Activated CD8-positive, alpha-beta T cell treated with anti-CD3 and anti-CD28 coated beads for 36 hours (primary cell): ENCODE results near the gene TCF23. TPM values are rescaled to one million over a fixed set of nuclear protein-coding genes. Genes with fewer than 3 reads are reported as not detected.

Experiments
- ATAC-seq: fragments of 200-7000 bp; cut with Tn5 transposase; one replicate; pipeline ENCODE4 v1.10.0; 2021; ENCODE audit warnings: mild to moderate bottlenecking, moderate library complexity
- CTCF ChIA-PET: fragments of 350-600 bp; sonication (Branson Sonifier 250); formaldehyde crosslinking; loops from one replicate; lab custom pipeline; 2021; ENCODE audit warnings: antibody characterized with exemption; lab: Charles Lee
- POLR2A ChIA-PET: fragments of 350-600 bp; sonication (Branson Sonifier 250); formaldehyde crosslinking; loops from one replicate; lab custom pipeline; 2021; ENCODE audit warnings: antibody characterized with exemption; lab: Charles Lee
- DNase-seq: peaks from one replicate; pipeline ENCODE4 v3.0.0-alpha.2; 2020
- H3K27ac Mint-ChIP-seq: one replicate; pipeline ENCODE4 v1.8.0; 2021; ENCODE audit warnings: mild to moderate bottlenecking, mixed read lengths
- H3K27me3 Mint-ChIP-seq: one replicate; pipeline ENCODE4 v1.8.0; 2021; ENCODE audit warnings: mixed read lengths
- H3K36me3 Mint-ChIP-seq: one replicate; pipeline ENCODE4 v1.8.0; 2021; ENCODE audit warnings: low read depth, mixed read lengths
- H3K4me1 Mint-ChIP-seq: one replicate; pipeline ENCODE4 v1.8.0; 2021; ENCODE audit warnings: low read depth, mixed read lengths
- H3K4me3 Mint-ChIP-seq: one replicate; pipeline ENCODE4 v1.8.0; 2021; ENCODE audit warnings: mild to moderate bottlenecking, moderate library complexity, mixed read lengths
- H3K9me3 Mint-ChIP-seq: one replicate; pipeline ENCODE4 v1.8.0; 2021; ENCODE audit warnings: mixed read lengths
- intact Hi-C: fragments of 100-400 bp; cut with micrococcal nuclease; formaldehyde crosslinking; loops from one replicate; pipeline ENCODE4 v1.10.0; 2022
- total RNA-seq, 2 experiments: library from RNA; stranded (reverse); gene quantifications; one replicate each; pipeline ENCODE4 v1.2.3, GENCODE V29; 2021
- TF ChIP-seq, protein P1 (sequence below): fragments of 200-600 bp; IDR thresholded peaks from one replicate; pipeline ENCODE4 v1.8.0; 2022; ENCODE audit warnings: antibody characterized with exemption, mild to moderate bottlenecking

The TCF23 gene
- total RNA-seq, 2 experiments from 2014 or later = not detected

DNA sequence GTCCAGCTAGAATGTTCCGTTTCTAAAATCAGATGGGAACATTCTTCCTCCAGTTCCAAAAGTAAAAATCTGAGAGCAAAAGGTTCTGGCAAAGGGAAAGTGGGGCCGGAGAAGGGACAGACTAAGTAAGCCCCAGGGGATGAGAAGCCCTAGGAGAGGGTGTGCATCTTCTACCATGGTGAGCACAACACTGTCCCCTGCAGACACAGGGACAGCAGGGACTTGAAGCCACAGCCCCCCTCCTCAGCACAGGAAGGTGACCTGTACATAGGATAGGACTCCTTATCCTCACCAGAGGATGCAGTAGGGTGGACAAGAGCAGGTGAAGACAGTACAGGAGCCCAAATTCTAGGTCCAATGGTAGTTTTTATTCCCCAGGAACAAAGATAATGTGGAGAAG lies 50.4 kb downstream of the TCF23 start:
- H3K4me3 Mint-ChIP-seq = no peak overlapping the region
- H3K27ac Mint-ChIP-seq = no peak overlapping the region
- TF ChIP-seq, protein P1, sequence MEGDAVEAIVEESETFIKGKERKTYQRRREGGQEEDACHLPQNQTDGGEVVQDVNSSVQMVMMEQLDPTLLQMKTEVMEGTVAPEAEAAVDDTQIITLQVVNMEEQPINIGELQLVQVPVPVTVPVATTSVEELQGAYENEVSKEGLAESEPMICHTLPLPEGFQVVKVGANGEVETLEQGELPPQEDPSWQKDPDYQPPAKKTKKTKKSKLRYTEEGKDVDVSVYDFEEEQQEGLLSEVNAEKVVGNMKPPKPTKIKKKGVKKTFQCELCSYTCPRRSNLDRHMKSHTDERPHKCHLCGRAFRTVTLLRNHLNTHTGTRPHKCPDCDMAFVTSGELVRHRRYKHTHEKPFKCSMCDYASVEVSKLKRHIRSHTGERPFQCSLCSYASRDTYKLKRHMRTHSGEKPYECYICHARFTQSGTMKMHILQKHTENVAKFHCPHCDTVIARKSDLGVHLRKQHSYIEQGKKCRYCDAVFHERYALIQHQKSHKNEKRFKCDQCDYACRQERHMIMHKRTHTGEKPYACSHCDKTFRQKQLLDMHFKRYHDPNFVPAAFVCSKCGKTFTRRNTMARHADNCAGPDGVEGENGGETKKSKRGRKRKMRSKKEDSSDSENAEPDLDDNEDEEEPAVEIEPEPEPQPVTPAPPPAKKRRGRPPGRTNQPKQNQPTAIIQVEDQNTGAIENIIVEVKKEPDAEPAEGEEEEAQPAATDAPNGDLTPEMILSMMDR = no peak
- H3K36me3 Mint-ChIP-seq = peaks cover 8% of the 10 kb centered on the region
- intact Hi-C loops = no loop called here
- POLR2A ChIA-PET = interaction anchor here (1.0 kb wide), 1 partner anchor 38 kb away, joined by 3 read pairs; no protein-coding TSS in a partner anchor
- H3K4me1 Mint-ChIP-seq = no peaks in the 10 kb centered on the region
- no peak for DNase-seq
- no peaks in the 10 kb centered on the region for H3K9me3 Mint-ChIP-seq
- no peak for ATAC-seq
- CTCF ChIA-PET = interaction anchor here (1.0 kb wide), 1 partner anchor 13 kb away, joined by 3 read pairs; no protein-coding TSS in a partner anchor
- H3K27me3 Mint-ChIP-seq = no peaks in the 10 kb centered on the region

DNA sequence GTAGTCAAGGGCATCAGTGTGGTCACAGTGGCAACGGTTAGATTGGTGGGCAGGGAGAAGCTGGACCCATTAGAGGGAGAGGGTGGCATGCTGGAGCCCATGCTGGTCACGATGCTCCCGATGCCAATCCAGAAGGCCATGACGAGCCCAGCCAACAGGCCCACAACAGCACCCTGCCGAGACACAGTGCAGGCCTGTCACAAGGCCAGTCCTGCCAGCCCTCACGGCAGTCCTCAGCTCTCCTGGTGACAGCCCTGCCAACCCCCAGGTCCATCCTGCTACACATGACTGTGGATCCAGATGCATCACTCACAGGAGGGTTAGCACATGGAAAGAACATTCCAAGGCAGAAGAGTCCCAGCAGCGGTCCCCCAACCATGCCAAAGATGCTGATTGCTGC lies 52.9 kb downstream of the TCF23 start:
- CTCF ChIA-PET = interaction anchor here (1.0 kb wide), 1 partner anchor 10 kb away, joined by 4 read pairs; no protein-coding TSS in a partner anchor
- POLR2A ChIA-PET = interaction anchor here (1.3 to 1.7 kb wide), 3 partner anchors 8 to 35 kb away, joined by 3 to 4 read pairs (median 4); no protein-coding TSS in a partner anchor
- Mint-ChIP-seq H3K4me1 (no peaks in the 10 kb centered on the region), H3K36me3 (peaks cover 23% of the 10 kb centered on the region), H3K27ac (no peak overlapping the region), H3K4me3 (no peak overlapping the region), H3K9me3 (no peaks in the 10 kb centered on the region), H3K27me3 (no peaks in the 10 kb centered on the region)
- no peak for DNase-seq
- TF ChIP-seq, protein P1 = no peak
- intact Hi-C loops = no loop called here
- ATAC-seq = no peak

DNA sequence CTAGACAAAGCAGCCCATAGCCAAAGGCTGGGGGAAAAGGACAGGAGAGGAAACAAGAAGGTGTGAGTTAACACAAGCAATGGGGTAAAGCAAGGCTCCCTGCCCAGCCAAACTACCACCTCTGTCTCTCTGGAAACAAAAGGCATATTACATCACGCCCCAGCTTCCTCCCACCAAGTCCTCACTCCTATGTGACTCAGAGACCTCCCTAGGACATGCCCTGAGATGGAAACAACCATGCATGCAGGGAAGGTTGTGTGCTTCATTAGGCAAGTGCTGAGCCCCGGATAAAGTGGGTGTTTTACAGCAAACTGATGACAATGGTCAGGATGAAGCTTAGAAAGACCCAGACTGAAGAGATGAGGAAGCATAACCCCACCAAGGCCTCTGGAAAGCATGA lies 54.0 kb downstream of the TCF23 start:
- Mint-ChIP-seq H3K4me3 (no peak overlapping the region), H3K36me3 (peaks cover 28% of the 10 kb centered on the region), H3K9me3 (no peaks in the 10 kb centered on the region), H3K27me3 (no peaks in the 10 kb centered on the region), H3K4me1 (peaks cover 5% of the 10 kb centered on the region), H3K27ac (no peak overlapping the region)
- ChIA-PET CTCF (interaction anchor here (1.0 kb wide), 1 partner anchor 8 kb away, joined by 3 read pairs; no protein-coding TSS in a partner anchor), POLR2A (no interaction called here)
- intact Hi-C loops = no loop called here
- TF ChIP-seq, protein P1 = no peak
- DNase-seq = no peak
- ATAC-seq = no peak

DNA sequence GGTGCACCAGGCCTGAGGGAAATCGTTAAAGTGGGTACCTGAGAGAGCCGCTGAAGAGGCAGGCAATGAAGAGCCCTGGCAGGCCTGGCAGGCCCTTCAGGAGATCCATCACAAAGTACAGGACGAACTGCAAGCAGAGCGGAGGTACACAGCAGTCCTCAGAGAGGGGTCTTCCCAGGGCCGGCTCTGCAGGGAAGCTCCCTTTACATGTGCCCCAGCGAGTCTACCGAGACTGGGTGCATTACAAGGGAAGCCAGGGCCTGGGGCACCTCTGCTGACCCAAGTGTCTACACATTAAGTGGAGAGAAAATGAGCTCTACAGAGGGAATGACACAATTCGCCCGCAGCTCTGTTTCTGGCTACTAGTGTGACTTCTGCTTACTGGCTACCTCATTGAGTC lies 54.9 kb downstream of the TCF23 start:
- H3K9me3 Mint-ChIP-seq = no peaks in the 10 kb centered on the region
- peaks cover 36% of the 10 kb centered on the region for H3K36me3 Mint-ChIP-seq
- ATAC-seq = no peak
- TF ChIP-seq, protein P1 = no peak
- H3K4me3 Mint-ChIP-seq = no peak overlapping the region
- H3K27me3 Mint-ChIP-seq = no peaks in the 10 kb centered on the region
- no peak overlapping the region for H3K27ac Mint-ChIP-seq
- CTCF ChIA-PET = interaction anchor here (0.6 to 1.0 kb wide), 2 partner anchors 9 to 70 kb away, joined by 3 read pairs; no protein-coding TSS in a partner anchor
- H3K4me1 Mint-ChIP-seq = peaks cover 6% of the 10 kb centered on the region
- POLR2A ChIA-PET = interaction anchor here (1.1 kb wide), 1 partner anchor 20 kb away, joined by 3 read pairs; no protein-coding TSS in a partner anchor
- intact Hi-C loops = no loop called here
- no peak for DNase-seq

DNA sequence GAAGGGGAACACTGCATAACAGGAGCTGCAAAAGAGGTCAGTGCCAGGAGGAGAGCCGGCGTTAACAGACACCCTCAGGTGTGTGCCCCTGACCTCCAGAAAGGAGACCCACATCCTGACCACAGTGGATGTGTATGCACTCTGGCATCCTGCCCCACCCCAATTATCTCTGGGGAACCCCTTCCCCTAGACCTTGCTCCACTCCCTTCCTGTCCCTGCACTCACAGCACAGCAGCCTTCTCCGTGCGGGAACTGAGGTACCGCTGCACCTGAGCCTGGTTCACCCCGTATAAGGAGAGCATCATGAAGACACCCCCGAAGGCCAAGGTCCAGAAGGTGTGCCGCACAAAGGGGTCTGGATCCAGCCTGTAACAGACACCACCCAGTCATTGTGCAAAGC lies 55.8 kb downstream of the TCF23 start:
- no peak for DNase-seq
- intact Hi-C loops = no loop called here
- no peaks in the 10 kb centered on the region for H3K27me3 Mint-ChIP-seq
- no peak overlapping the region for H3K4me3 Mint-ChIP-seq
- no peak overlapping the region for H3K27ac Mint-ChIP-seq
- TF ChIP-seq, protein P1 = no peak
- peaks cover 13% of the 10 kb centered on the region for H3K4me1 Mint-ChIP-seq
- H3K9me3 Mint-ChIP-seq = no peaks in the 10 kb centered on the region
- peaks cover 38% of the 10 kb centered on the region for H3K36me3 Mint-ChIP-seq
- ChIA-PET CTCF (no interaction called here), POLR2A (interaction anchor here (0.6 to 1.1 kb wide), 2 partner anchors 19 to 776 kb away, joined by 3 read pairs; no protein-coding TSS in a partner anchor)
- no peak for ATAC-seq
